GM23338 (cell line): ENCODE measurements around the gene ZNF716. TPM values are rescaled to one million over a fixed set of nuclear protein-coding genes. Genes with fewer than 3 reads are reported as not detected.

Experiments
- ATAC-seq: fragments of 200-7000 bp; cut with Tn5 transposase; 3 replicates; pipeline ENCODE4 v1.9.1; 2020
- DNase-seq: peaks from one replicate; pipeline ENCODE4 v3.0.0-alpha.2; 2015; ENCODE audit warnings: low spot score
- H2AFZ ChIP-seq: fragments of 200-600 bp; sonication (generic); 2 replicates; pipeline ENCODE4 v1.8.0; 2016; ENCODE audit warnings: antibody characterized with exemption, mild to moderate bottlenecking, moderate library complexity
- H3F3A ChIP-seq: fragments of 200-600 bp; sonication (generic); replicated peaks from 2 replicates; pipeline ENCODE4 v1.8.0; 2017; ENCODE audit warnings: antibody characterized with exemption, mixed run types, low read depth
- H3K27ac ChIP-seq: fragments of 200-600 bp; sonication (generic); 2 replicates; pipeline ENCODE4 v1.6.1; 2016; ENCODE audit warnings: low read depth
- H3K27me3 ChIP-seq: fragments of 200-600 bp; sonication (generic); 2 replicates; pipeline ENCODE4 v1.8.0; 2016; ENCODE audit warnings: mild to moderate bottlenecking, mixed run types, moderate library complexity; ENCODE audit not compliant: insufficient read depth
- H3K36me3 ChIP-seq: fragments of 200-600 bp; sonication (generic); 2 replicates; pipeline ENCODE4 v1.8.0; 2016; ENCODE audit warnings: mild to moderate bottlenecking; ENCODE audit not compliant: insufficient read depth
- H3K4me1 ChIP-seq: fragments of 200-600 bp; sonication (generic); 2 replicates; pipeline ENCODE4 v1.8.0; 2016; ENCODE audit warnings: mild to moderate bottlenecking, moderate library complexity; ENCODE audit not compliant: insufficient read depth
- H3K4me2 ChIP-seq: fragments of 200-600 bp; sonication (generic); 2 replicates; pipeline ENCODE4 v1.7.1; 2017; ENCODE audit warnings: mixed run types
- H3K4me3 ChIP-seq: fragments of 200-600 bp; sonication (generic); 2 replicates; pipeline ENCODE4 v1.6.1; 2016; ENCODE audit warnings: mixed run types
- H3K79me2 ChIP-seq: fragments of 200-600 bp; sonication (generic); replicated peaks from 2 replicates; pipeline ENCODE4 v1.8.0; 2017; ENCODE audit warnings: mild to moderate bottlenecking; ENCODE audit not compliant: insufficient read depth
- H3K9me2 ChIP-seq: fragments of 200-600 bp; sonication (generic); 2 replicates; pipeline ENCODE4 v1.8.0; 2017; ENCODE audit not compliant: insufficient read depth
- H4K20me1 ChIP-seq: fragments of 200-600 bp; sonication (generic); replicated peaks from 2 replicates; pipeline ENCODE4 v1.8.0; 2017; ENCODE audit warnings: mild to moderate bottlenecking; ENCODE audit not compliant: insufficient read depth
- H3K27ac Mint-ChIP-seq: 2 replicates; pipeline ENCODE4 v1.8.0; 2020; ENCODE audit warnings: inconsistent platforms, mild to moderate bottlenecking, moderate library complexity, mixed read lengths
- H3K27me3 Mint-ChIP-seq: 3 replicates; pipeline ENCODE4 v1.8.0; 2022; ENCODE audit warnings: low read depth, mild to moderate bottlenecking, moderate library complexity, mixed read lengths, inconsistent platforms; ENCODE audit not compliant: insufficient read depth, poor library complexity
- H3K36me3 Mint-ChIP-seq: 3 replicates; pipeline ENCODE4 v1.8.0; 2021; ENCODE audit warnings: low read depth, mild to moderate bottlenecking, inconsistent platforms, moderate library complexity, mixed read lengths
- H3K4me1 Mint-ChIP-seq: 3 replicates; pipeline ENCODE4 v1.8.0; 2020; ENCODE audit warnings: mild to moderate bottlenecking, inconsistent platforms, mixed read lengths
- H3K4me3 Mint-ChIP-seq: 3 replicates; pipeline ENCODE4 v1.8.0; 2021; ENCODE audit warnings: moderate library complexity, mild to moderate bottlenecking, inconsistent platforms, mixed read lengths
- H3K9me3 Mint-ChIP-seq: 3 replicates; pipeline ENCODE4 v1.8.0; 2020; ENCODE audit warnings: moderate library complexity, mild to moderate bottlenecking, inconsistent platforms, mixed read lengths
- CTCF ChIP-seq, 2 experiments: fragments of 200-600 bp in 1 of 2; sonication (generic) in 1 of 2; conservative IDR thresholded peaks; 2 replicates each; pipeline versions ENCODE4 v1.5.1 to v1.6.1; 2016 to 2017; ENCODE audit warnings: antibody characterized with exemption in 2 of 2, low read depth in 2 of 2, mild to moderate bottlenecking in 2 of 2, moderate library complexity in 1 of 2
- ETS1 ChIP-seq: IDR thresholded peaks from 2 replicates; pipeline ENCODE4 v1.6.1; 2016; ENCODE audit warnings: antibody characterized with exemption
- EZH2 ChIP-seq: fragments of 200-600 bp; sonication (generic); IDR thresholded peaks from one replicate; pipeline ENCODE4 v1.8.0; 2017; ENCODE audit warnings: antibody characterized with exemption, mild to moderate bottlenecking, low read depth; ENCODE audit not compliant: unreplicated experiment
- EZH2phosphoT487 ChIP-seq: fragments of 200-600 bp; sonication (generic); IDR thresholded peaks from one replicate; pipeline ENCODE4 v1.8.1; 2018; ENCODE audit warnings: antibody characterized with exemption; ENCODE audit not compliant: unreplicated experiment
- JUNB ChIP-seq: IDR thresholded peaks from one replicate; pipeline ENCODE4 v1.6.1; 2016; ENCODE audit warnings: antibody characterized with exemption; ENCODE audit not compliant: unreplicated experiment
- NANOG ChIP-seq: IDR thresholded peaks from 2 replicates; pipeline ENCODE4 v1.6.1; 2016; ENCODE audit warnings: antibody characterized with exemption, borderline replicate concordance
- POLR2AphosphoS5 ChIP-seq: IDR thresholded peaks from 2 replicates; pipeline ENCODE4 v1.6.1; 2016; ENCODE audit warnings: antibody characterized with exemption, low read depth
- REST ChIP-seq: IDR thresholded peaks from one replicate; pipeline ENCODE4 v1.6.1; 2018; ENCODE audit warnings: antibody characterized with exemption; ENCODE audit not compliant: unreplicated experiment
- STAT1 ChIP-seq: IDR thresholded peaks from one replicate; pipeline ENCODE4 v1.6.1; 2016; ENCODE audit warnings: antibody characterized with exemption; ENCODE audit not compliant: unreplicated experiment
- ZNF114 ChIP-seq: fragments of 250-450 bp; sonication (Bioruptor Pico); IDR thresholded peaks from 2 replicates; pipeline ENCODE4 v1.5.0; 2020; ENCODE audit warnings: mild to moderate bottlenecking, moderate library complexity
- ZNF462 ChIP-seq: fragments of 250-450 bp; sonication (Bioruptor Pico); IDR thresholded peaks from 2 replicates; pipeline ENCODE4 v1.5.0; 2020; ENCODE audit warnings: mild to moderate bottlenecking, moderate library complexity
- polyA plus RNA-seq: library from polyadenylated mRNA; unstranded; fragments of >200 nt; fragmentation: Nextera tagmentation; extraction: Ambion mirVana; gene quantifications from 2 replicates; pipeline ENCODE4 v1.2.1, GENCODE V29; 2016
- total RNA-seq: library from RNA; depleted of rRNA; stranded (reverse); fragments of >200 nt; shearing (Covaris generic); gene quantifications from 2 replicates; pipeline ENCODE4 v1.2.3, GENCODE V29; 2014

Gene ZNF716
- total and polyA plus RNA-seq, 2 experiments from 2014 or later = not detected

GRCh38 chr7:57414415-57414814 lies 35.6 kb upstream of the ZNF716 start (continued):
- TF ChIP-seq ZNF462 (CRISPR knock-in tag) (no peak), STAT1 (no peak), JUNB (no peak), ETS1 (no peak), ZNF114 (no peak)

- no peaks in the 10 kb centered on the region for H3K27me3 Mint-ChIP-seq
- Histone ChIP-seq H4K20me1 (no peaks in the 10 kb centered on the region), H3K27ac (no peak overlapping the region), H3K79me2 (no peaks in the 10 kb centered on the region), H3K9me2 (no peaks in the 10 kb centered on the region), H3K4me2 (no peak overlapping the region), H3K27me3 (no peaks in the 10 kb centered on the region), H3K36me3 (no peaks in the 10 kb centered on the region), H3K4me3 (no peak overlapping the region), H3K4me1 (no peaks in the 10 kb centered on the region), H2AFZ (no peak overlapping the region), H3F3A (no peaks in the 10 kb centered on the region)
- H3K4me1 Mint-ChIP-seq = no peaks in the 10 kb centered on the region
- H3K9me3 Mint-ChIP-seq = peaks cover 89% of the 10 kb centered on the region
- H3K27ac Mint-ChIP-seq = no peak overlapping the region
- no peak for DNase-seq
- no peak for ATAC-seq
- peaks cover 3% of the 10 kb centered on the region; the same call in 1 of the 3 replicates for H3K36me3 Mint-ChIP-seq
- TF ChIP-seq REST = no peak
- no peak for TF ChIP-seq POLR2AphosphoS5
- TF ChIP-seq EZH2 = no peak
- TF ChIP-seq EZH2phosphoT487 = no peak
- TF ChIP-seq NANOG = no peak
- TF ChIP-seq CTCF (conservative IDR thresholded peaks at IDR 0.05; ENCODE audit: low read depth in 2 of 2) = no peak
- TF ChIP-seq STAT1 = no peak
- no peak overlapping the region for H3K4me3 Mint-ChIP-seq
Observed at GRCh38 chr7:57414852-57415251, 35.1 kb upstream of the ZNF716 start.
